Measurements from ENCODE around the gene MRM2.

MRM2 gene

GRCh38 chr7:2220506-2220905, 21.5 kb downstream of the MRM2 start:
- DNase-seq (ENCODE audit: low spot score): no peak

GRCh38 chr7:2220030-2220429, 22.0 kb downstream of the MRM2 start:
- no peak for DNase-seq (ENCODE audit: low spot score)

- DNase-seq (ENCODE audit: low spot score): no peak
Observed at GRCh38 chr7:2219606-2220005, 22.4 kb downstream of the MRM2 start.

- DNase-seq (ENCODE audit: low spot score): no peak
Observed at GRCh38 chr7:2219136-2219535, 22.9 kb downstream of the MRM2 start.

GRCh38 chr7:2218444-2218785, 23.6 kb downstream of the MRM2 start:
- DNase-seq (ENCODE audit: low spot score): no peak

GRCh38 chr7:2217716-2218443, 24.1 kb downstream of the MRM2 start:
- no peak for DNase-seq (ENCODE audit: low spot score)

- DNase-seq (ENCODE audit: low spot score): no peak
Observed at GRCh38 chr7:2217206-2217605, 24.8 kb downstream of the MRM2 start.

GRCh38 chr7:2215851-2216250, 26.2 kb downstream of the MRM2 start:
- no peak for DNase-seq (ENCODE audit: low spot score)

GRCh38 chr7:2214636-2215035, 27.4 kb downstream of the MRM2 start:
- DNase-seq (ENCODE audit: low spot score): peak; percentile 85

GRCh38 chr7:2213551-2214215, 28.3 kb downstream of the MRM2 start:
- no peak for DNase-seq (ENCODE audit: low spot score)

GRCh38 chr7:2212906-2213305, 29.1 kb downstream of the MRM2 start:
- DNase-seq (ENCODE audit: low spot score): no peak

GRCh38 chr7:2211926-2212325, 30.1 kb downstream of the MRM2 start:
- DNase-seq (ENCODE audit: low spot score): no peak

GRCh38 chr7:2211259-2211880, 30.6 kb downstream of the MRM2 start:
- no peak for DNase-seq (ENCODE audit: low spot score)

- DNase-seq (ENCODE audit: low spot score): no peak
Observed at GRCh38 chr7:2210551-2211258, 31.3 kb downstream of the MRM2 start.

- no peak for DNase-seq (ENCODE audit: low spot score)
Observed at GRCh38 chr7:2209961-2210323, 32.1 kb downstream of the MRM2 start.

GRCh38 chr7:2209146-2209960, 32.7 kb downstream of the MRM2 start:
- DNase-seq (ENCODE audit: low spot score): peak; percentile 30

- DNase-seq (ENCODE audit: low spot score): no peak
Observed at GRCh38 chr7:2208712-2209111, 33.3 kb downstream of the MRM2 start.

- DNase-seq (ENCODE audit: low spot score): no peak
Observed at GRCh38 chr7:2205036-2205780, 36.8 kb downstream of the MRM2 start.

- no peak for DNase-seq (ENCODE audit: low spot score)
Observed at GRCh38 chr7:2204446-2204845, 37.6 kb downstream of the MRM2 start.

GRCh38 chr7:2203766-2204300, 38.2 kb downstream of the MRM2 start:
- no peak for DNase-seq (ENCODE audit: low spot score)
